GM13976 (cell line): Measurements from ENCODE around the gene BIN1.
A peak's percentile ranks its signal among the peaks of the same experiment; 100 is the strongest.

Source experiments
- DNase-seq: peaks from one replicate; pipeline ENCODE4 v3.0.0; 2012; ENCODE audit warnings: low spot score
- in situ Hi-C: fragments of 300-500 bp; cut with MboI; formaldehyde crosslinking; loops from one replicate; pipeline ENCODE4 v1.12.0; 2022; ENCODE audit warnings: low sequenced_read_pairs, mixed read lengths, inconsistent platforms; ENCODE audit not compliant: unreplicated experiment
- TF ChIP-seq, protein P1 (sequence below): IDR thresholded peaks from 2 replicates; pipeline ENCODE4 v1.5.1; 2012; ENCODE audit warnings: borderline replicate concordance, mild to moderate bottlenecking; ENCODE audit not compliant: insufficient read depth; ENCODE audit errors: extremely low read depth, missing control alignments, control extremely low read depth

Gene BIN1, protein sequence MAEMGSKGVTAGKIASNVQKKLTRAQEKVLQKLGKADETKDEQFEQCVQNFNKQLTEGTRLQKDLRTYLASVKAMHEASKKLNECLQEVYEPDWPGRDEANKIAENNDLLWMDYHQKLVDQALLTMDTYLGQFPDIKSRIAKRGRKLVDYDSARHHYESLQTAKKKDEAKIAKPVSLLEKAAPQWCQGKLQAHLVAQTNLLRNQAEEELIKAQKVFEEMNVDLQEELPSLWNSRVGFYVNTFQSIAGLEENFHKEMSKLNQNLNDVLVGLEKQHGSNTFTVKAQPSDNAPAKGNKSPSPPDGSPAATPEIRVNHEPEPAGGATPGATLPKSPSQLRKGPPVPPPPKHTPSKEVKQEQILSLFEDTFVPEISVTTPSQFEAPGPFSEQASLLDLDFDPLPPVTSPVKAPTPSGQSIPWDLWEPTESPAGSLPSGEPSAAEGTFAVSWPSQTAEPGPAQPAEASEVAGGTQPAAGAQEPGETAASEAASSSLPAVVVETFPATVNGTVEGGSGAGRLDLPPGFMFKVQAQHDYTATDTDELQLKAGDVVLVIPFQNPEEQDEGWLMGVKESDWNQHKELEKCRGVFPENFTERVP

DNA sequence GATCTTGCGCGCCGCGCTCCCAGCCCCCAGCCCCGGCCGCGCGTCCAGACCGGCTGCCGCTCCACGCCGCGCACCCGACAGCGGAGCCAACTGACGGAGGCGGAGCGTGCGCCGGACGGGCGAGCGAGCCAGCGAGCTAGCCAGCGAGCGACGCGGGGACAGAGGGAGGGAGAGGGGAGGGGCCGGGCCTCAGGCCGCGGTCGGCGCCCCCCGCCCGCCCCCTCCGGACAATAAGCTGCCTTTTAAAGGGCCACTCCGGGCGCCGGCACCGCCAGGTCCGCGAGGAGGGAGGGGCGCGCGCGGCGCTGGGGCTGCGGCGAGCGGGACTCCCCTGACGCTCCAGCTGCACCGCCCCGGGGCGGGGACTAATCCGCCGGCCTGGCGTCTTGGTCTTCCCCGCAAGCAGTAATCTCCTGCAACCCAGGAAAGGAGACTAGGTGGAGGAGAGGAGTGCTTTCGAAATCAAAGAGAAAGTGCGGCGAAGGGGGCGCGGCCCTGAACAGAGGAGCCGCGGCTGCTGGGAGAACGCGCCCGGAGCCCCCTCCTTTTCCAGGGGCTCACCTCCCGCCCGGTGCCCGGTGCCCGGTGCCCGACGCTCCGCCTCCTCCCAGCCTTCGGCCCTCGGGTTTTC is at the start of gene BIN1:
BIN1 (minus strand) TSS at position 164 of the 631 bp plus-strand sequence. CDS start 211 bp downstream, outside the sequence.
- TF ChIP-seq, protein P1, sequence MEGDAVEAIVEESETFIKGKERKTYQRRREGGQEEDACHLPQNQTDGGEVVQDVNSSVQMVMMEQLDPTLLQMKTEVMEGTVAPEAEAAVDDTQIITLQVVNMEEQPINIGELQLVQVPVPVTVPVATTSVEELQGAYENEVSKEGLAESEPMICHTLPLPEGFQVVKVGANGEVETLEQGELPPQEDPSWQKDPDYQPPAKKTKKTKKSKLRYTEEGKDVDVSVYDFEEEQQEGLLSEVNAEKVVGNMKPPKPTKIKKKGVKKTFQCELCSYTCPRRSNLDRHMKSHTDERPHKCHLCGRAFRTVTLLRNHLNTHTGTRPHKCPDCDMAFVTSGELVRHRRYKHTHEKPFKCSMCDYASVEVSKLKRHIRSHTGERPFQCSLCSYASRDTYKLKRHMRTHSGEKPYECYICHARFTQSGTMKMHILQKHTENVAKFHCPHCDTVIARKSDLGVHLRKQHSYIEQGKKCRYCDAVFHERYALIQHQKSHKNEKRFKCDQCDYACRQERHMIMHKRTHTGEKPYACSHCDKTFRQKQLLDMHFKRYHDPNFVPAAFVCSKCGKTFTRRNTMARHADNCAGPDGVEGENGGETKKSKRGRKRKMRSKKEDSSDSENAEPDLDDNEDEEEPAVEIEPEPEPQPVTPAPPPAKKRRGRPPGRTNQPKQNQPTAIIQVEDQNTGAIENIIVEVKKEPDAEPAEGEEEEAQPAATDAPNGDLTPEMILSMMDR = no peak
- in situ Hi-C loops = no loop called here
- peak; percentile 90 for DNase-seq

DNA sequence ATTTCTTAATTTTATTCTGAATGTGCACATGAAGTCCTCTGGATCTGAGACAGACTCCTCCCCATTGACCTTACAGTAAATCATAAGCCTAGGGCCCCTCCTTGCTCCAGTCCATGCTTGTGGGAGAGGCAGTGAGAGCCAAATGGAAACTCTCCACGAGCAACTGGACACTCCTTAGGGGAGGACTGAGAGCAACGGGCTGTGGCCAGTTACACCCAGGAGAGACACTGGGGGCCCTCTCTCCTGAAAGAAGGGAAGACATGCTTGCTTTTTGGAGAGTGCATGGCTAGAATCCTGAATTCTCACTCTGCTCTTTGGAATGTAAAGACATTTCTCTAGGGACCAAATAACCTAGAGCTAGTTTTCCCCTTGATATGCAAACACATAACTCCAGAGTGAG is 49.0 kb upstream of the BIN1 start:
- DNase-seq = no peak
- TF ChIP-seq, protein P1 = no peak
- in situ Hi-C loops = no loop called here

DNA sequence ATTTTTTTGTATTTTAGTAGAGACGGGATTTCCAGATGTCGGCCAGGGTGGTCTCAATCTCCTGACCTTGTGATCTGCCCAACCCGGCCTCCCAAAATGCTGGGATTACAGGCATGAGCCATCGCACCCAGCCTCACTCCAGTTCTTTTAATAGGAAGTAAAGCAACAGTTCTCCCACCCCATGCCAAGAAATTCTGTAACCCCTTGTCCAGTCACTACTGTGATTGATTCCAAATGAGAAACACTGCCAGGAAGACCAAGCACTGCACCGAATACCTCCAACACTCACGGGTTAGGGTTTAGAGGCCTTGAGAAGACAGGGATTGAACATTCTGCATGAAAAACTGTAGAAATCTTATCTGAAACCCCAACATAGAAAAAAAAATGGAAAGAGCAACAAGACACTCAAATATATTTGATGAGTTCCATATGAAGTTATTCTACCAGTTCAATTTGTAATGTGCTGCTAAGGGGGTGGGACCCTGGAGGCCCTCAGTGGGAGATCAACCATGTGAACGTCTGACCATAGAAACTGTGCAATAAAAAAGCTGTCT is 48.2 kb upstream of the BIN1 start:
- no peak for DNase-seq
- in situ Hi-C loops = no loop called here

DNA sequence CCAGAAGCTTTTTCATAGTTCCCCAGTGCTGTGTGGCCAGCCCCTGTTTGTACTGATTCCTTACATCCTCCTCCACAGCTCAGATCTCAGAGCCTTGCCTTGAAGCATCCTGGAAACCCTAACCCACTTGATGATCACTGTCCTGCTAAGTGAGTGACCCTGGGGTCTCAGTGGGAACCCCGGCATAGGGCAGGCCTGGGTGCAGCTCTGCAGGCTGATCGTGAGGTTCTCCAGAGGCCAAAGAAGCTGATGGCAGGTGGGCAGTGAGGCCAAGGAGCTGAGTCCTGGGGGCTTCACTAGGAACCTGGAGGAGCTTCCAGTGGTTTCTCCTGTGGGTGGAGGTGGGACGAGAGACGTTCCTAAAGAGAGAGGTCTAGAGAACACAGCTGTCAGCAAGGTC is 47.4 kb upstream of the BIN1 start:
- in situ Hi-C loops = no loop called here
- DNase-seq = no peak
- TF ChIP-seq, protein P1 = no peak

More for the DNA sequence above, 48.2 kb upstream of the BIN1 start:
- TF ChIP-seq, protein P1 = no peak

DNA sequence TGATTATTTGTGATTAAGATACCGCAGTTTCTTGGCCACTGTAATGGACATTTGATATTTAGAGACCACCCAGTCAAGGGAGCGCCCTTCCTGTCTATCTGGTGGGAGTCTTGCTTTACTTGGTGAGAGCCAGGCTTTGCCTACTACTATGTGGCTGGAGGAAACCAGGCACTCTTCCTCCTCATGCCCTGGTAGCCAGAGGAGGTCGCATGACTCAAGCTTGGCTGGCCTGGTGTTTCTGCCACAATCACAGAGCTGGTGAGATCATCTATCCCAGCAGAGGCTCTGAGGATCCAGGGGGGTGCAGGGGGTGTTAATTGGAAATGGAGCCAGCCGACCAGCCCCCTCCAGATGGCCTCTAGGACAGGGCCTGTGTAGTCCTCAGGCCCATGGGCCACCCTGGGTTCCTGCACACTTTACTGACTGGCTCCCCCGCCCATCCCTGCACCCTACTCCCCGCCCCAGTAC is 46.8 kb upstream of the BIN1 start:
- TF ChIP-seq, protein P1 = no peak
- DNase-seq = no peak

DNA sequence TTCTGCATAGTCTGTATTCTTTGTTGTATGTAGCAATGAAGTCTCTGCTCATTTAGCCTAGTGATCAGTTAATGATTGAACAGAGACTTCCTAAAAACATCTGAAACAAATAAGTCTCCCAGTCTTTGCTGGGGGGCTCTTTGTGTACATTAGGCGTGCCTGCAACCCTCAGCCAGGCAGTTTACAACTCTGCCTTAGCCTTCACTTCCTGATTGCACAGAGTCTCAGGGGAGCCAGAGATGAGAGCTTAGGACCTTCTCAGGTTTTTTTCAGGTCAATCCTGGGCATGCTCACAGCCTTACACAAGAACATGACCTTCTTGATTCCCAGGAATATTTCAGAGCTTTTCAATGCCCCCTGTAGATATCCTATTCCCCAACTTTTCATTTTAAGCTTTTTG is 44.0 kb upstream of the BIN1 start:
- TF ChIP-seq, protein P1 = no peak
- in situ Hi-C loops = no loop called here
- no peak for DNase-seq

More for the DNA sequence above, 46.8 kb upstream of the BIN1 start:
- in situ Hi-C loops = no loop called here
